HCT116 (cell line): ENCODE results near the gene ZDHHC14.

ENCODE experiments used
- CEBPB ChIP-seq: IDR thresholded peaks from 2 replicates; pipeline ENCODE4 v1.6.1; 2012; ENCODE audit warnings: low read depth
- CTCF ChIP-seq, 3 experiments: fragments of 200-600 bp in 1 of 3; sonication (generic) in 1 of 3; IDR thresholded peaks in 2 of 3; conservative IDR thresholded peaks in 1 of 3; 2 replicates each; pipeline ENCODE4 v1.5.1; 2012 to 2017; ENCODE audit warnings: low read depth in 2 of 3, low read length in 2 of 3, antibody characterized with exemption in 1 of 3, borderline replicate concordance in 1 of 3, control low read depth in 1 of 3, mild to moderate bottlenecking in 1 of 3, mixed read lengths in 1 of 3, mixed run types in 1 of 3, moderate library complexity in 1 of 3; ENCODE audit not compliant: insufficient read depth in 1 of 3
- EGR1 ChIP-seq: IDR thresholded peaks from 2 replicates; pipeline ENCODE4 v1.6.1; 2012; ENCODE audit warnings: low read depth
- EZH2 ChIP-seq: fragments of 200-600 bp; sonication (generic); IDR thresholded peaks from 2 replicates; pipeline ENCODE4 v1.6.1; 2017; ENCODE audit warnings: antibody characterized with exemption, mixed run types
- EZH2phosphoT487 ChIP-seq: fragments of 200-600 bp; IDR thresholded peaks from 2 replicates; pipeline ENCODE4 v1.6.1; 2018; ENCODE audit warnings: antibody characterized with exemption, borderline replicate concordance
- MAX ChIP-seq: IDR thresholded peaks from 2 replicates; pipeline ENCODE4 v1.6.1; 2012
- POLR2A ChIP-seq: IDR thresholded peaks from 2 replicates; pipeline ENCODE4 v1.7.0; 2011; ENCODE audit warnings: borderline replicate concordance; ENCODE audit not compliant: insufficient read depth, insufficient read length; ENCODE audit errors: extremely low read depth
- POLR2AphosphoS5 ChIP-seq: IDR thresholded peaks from 2 replicates; pipeline ENCODE4 v1.6.1; 2011; ENCODE audit warnings: mild to moderate bottlenecking, low read depth, low read length, moderate library complexity

- TF ChIP-seq CTCF (IDR thresholded peaks at IDR 0.05 in 2 of 3, conservative IDR thresholded peaks at IDR 0.05 in 1 of 3; ENCODE audit: borderline replicate concordance in 1 of 3, insufficient read depth in 1 of 3, low read depth in 2 of 3, low read length in 2 of 3) = no peak
- no peak for TF ChIP-seq EZH2phosphoT487
- TF ChIP-seq EZH2 = no peak
- no peak for TF ChIP-seq EGR1
- TF ChIP-seq MAX = no peak
- no peak for TF ChIP-seq POLR2A
- TF ChIP-seq CEBPB = no peak
- no peak for TF ChIP-seq POLR2AphosphoS5
Observed at GRCh38 chr6:157628463-157628862, 247.5 kb downstream of the ZDHHC14 start.
